HG03520 (cell line): ENCODE measurements around the gene LRRC26.
"Not testable (repeated sequence)": the region's sequence is repeated elsewhere in the genome, so short reads cannot be mapped to it uniquely, and the experiment has no call there.

Experiments
- ATAC-seq: cut with Tn5 transposase; IDR thresholded peaks from one replicate; pipeline ENCODE4 v1.9.1; 2021; ENCODE audit warnings: mild to moderate bottlenecking, moderate library complexity; ENCODE audit not compliant: unreplicated experiment

LRRC26 gene

GRCh38 chr9:137139468-137140150, 30.2 kb downstream of the LRRC26 start:
- no peak for ATAC-seq

- ATAC-seq, result no peak
Measured at GRCh38 chr9:137138722-137139467, 31.0 kb downstream of the LRRC26 start, which contains the start of gene GRIN1. TSS of gene GRIN1 (plus strand) at chr9:137139154. CDS start at chr9:137139487, 333 bp downstream.

- no peak for ATAC-seq
Measured at GRCh38 chr9:137138058-137138721, 31.7 kb downstream of the LRRC26 start.

GRCh38 chr9:137136881-137137607, 32.8 kb downstream of the LRRC26 start:
- ATAC-seq, result no peak

- no peak for ATAC-seq
Measured at GRCh38 chr9:137136261-137136880, 33.5 kb downstream of the LRRC26 start.

- ATAC-seq, result not testable (repeated sequence)
Measured at GRCh38 chr9:137135154-137135553, 34.7 kb downstream of the LRRC26 start.

- no peak for ATAC-seq
Measured at GRCh38 chr9:137134191-137134590, 35.7 kb downstream of the LRRC26 start.

DNA sequence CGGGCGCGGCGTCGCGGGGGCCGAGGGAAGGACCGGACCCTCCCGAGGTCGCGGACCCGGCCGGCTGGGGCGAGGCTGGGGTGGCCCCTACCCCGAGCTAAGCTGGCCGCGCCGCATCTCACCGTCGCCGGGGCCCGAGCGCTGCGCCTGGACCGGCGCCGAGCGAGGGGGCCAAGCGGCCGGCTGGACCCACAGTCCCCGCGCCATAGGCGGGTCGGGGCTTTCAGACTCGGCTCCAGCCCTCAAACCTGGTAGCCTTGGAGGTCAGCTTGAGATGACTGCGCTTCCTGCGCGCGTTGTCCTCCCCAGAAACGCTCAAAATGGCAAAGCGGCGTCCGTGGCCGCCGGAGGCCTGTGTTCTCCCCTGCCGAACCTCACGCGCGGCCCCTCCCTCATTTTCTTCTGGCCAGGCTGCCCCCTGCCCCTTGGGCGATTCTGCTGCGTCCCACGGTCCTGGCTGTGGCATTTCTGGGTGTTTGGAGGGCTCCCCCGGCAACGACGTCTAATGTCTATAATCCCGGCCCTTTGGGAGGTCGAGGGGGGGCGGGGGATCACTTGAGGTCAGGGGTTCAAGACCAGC, 39.6 kb downstream of the LRRC26 start:
- ATAC-seq, result peak; percentile 22

DNA sequence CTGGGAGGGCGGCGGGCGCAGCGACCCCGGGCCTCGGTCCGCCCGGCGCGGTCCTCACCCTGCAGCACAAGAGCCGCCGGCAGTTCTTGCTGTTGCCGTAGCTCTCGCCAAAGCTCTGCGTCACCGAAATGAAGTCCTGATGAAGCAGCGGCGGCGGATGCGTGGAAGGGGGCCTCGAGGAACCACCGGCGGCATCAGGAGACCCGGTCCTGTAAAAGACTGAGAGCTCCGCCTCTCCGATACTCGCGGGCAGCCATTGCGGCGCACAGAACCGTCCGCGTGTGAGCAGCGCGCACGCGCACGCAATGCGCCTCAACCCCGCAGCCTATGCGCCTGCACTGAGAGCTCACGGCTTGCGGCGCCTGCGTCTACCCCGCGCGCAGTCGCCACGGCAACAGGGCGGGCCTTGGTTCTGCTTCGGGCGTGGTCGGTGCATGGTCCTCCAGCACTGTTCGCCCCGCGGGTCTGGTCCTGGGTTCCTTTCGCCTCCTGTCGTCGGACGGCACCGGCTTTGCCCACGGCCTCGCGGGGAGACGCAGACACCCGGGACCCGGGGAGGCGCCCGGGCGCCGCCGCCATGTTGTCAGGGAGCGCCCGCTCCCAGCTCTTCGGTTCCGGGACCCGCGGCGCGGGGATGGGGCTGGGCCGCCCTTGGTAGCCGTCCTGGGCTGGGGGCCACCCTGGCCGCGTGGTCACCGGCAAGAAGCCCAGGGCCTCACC, 40.2 kb downstream of the LRRC26 start:
- peak; percentile 81 for ATAC-seq

DNA sequence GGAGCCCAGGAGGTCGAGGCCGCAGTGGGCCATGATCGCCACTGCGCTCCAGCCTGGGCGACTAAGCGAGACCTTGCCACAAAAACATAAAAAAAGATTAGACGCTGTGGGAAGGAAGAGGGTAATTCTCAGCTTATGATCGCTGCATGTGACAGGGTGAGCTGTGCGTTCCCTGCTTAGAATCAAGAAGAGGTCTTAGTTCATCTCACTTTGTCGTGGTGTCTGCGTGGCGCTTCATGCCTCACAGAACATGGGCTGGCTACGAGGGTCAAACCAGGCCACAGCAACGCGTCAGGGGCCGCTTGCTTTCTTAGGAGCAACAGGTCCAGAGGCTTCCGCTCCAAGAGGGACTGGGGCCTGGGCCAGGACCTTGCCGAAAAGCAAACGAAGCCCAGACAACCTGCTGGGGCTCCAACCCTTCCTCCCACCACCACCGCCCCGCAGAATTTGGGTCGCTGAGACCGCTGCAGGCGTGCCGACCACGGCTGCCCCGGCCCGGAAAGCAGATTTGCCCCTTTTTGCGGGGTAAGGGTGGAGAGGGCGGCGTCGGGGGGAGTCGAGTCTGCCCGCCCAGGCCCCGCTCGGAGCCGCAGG, 40.9 kb downstream of the LRRC26 start:
- ATAC-seq, result no peak

- ATAC-seq, result no peak
Measured at GRCh38 chr9:137128158-137128861, 41.5 kb downstream of the LRRC26 start.

- no peak for ATAC-seq
Measured at GRCh38 chr9:137127301-137128157, 42.3 kb downstream of the LRRC26 start.

DNA sequence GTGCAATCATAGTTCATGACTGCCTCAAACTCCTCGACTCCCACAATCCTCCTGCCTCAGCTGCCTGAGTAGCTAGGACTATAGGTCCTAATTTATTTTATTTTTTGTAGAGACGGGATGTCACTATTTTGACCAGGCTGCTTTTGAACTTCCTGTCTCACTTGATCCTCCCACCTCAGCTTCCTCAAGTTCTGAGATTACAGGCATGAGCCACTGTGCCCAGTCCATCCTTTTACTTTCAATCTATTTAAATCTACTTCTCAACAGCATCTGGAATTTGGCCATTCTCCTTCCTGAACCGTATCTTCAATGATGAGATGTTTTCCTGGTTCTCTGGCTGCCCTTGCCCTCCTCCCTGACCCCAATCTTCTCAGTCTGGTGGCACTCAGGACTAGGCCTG, 43.1 kb downstream of the LRRC26 start:
- no peak for ATAC-seq

GRCh38 chr9:137123952-137124462, 45.8 kb downstream of the LRRC26 start:
- not testable (repeated sequence) for ATAC-seq

- ATAC-seq, result no peak
Measured at GRCh38 chr9:137123468-137123837, 46.4 kb downstream of the LRRC26 start.

DNA sequence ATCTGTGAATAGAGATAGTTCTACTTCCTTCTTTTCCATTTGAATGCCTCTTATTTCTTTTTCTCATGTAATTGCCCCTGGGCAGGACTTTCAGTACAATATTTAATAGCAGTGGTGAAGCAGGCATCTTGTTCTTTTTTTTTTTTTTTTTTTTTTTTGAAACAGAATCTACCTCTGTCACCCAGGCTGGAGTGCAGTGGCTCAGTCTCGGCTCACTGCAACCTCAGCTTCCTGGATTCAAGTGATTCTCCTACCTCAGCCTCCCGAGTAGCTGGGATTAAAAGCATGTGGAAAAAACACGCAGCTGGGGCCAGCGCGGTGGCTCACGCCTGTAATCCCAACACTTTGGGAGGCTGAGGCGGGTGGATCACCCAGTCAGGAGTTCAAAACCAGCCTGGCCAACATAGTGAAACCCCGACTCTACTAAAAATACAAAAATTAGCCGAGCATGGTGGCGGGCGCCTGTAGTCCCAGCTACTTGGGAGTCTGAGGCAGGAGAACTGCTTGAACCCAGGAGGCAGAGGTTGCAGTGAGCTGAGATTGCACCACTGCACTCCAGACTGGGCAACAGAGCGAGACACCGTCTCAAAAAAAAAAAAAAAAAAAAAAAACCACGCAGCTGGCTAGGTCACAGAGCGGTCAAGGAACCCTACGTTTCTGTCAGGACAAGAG, 46.9 kb downstream of the LRRC26 start:
- ATAC-seq, result not testable (repeated sequence)
